ENCODE results near the gene POP7. TPM values are rescaled to one million over a fixed set of nuclear protein-coding genes. Genes with fewer than 3 reads are reported as not detected.

The POP7 gene
- total and polyA plus RNA-seq, 2 of the 4 experiments (the other 2 are of a cell fraction): 14.9 to 38.0 TPM

DNA sequence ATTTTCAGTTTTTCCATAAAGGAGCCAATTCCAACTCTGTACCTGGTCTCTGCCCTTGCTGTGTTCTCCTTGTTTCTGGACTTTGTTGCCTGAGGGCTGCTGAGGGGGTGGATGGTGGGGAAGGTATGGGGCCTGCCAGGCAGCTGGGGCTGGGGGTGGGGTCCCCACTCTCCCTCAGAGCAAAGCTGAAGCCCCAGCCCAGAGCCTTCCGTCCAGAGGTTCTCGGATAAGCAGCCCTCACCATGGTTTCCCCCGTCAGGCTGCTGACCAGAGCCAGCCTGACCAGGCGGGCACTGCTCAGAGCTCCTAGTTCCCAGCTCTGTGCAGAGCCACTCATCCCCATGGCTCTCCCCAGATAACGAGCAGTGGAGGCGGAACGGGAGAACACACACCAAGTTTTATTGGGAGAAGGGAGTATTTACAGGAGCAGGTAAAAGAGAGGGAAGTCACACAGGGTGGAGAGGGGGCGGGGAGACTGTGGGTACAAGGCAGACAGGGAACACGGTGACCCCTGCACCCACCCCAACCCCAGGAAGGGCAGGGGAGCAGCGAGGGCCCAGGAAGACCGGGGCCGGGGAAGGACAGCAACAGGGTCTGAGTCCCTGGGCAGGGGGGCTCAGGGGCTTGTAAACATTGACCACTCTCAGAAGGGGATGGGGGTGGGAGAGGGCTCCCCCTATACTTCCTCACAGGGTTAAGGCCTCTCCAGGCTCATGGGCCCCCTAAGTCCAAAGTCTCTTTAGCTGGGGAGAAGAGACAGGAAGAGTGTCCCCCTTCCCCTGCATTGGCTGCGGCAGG, 26.6 kb upstream of the POP7 start (continued):
- TF ChIP-seq SMC3 (IDR thresholded peaks at IDR 0.05; ENCODE audit: low read depth, low read length): no peak

DNA sequence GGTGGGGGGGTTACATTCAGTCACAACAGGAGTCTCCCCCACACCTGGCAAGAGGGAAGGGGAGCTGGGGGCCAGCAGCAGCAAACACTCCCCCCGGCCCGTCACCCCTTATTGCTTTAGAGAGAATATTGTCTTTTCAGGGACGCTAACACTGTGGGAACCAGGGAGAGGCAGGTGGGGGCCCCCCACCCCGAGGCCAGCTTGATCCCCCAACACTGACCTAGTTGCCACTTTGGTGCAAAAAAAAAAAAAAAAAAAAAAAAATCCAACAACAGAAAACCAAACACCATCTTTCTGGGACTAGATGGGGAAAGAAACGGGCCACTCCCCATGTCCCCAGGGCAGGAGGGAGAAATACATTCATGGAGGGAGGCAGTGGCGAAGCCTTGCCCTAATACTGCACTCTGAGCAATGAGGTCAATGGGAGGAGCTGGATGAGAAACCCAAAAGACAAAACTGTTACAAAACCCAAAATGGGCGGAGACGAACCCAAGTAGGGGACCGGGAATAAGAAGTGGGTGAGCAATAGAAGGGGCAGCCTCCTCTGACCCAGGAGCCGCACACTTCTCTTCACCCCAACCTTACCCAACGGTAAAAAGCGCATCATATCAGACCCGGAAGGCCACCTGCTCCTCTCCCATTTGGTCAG, 25.9 kb upstream of the POP7 start:
- Histone ChIP-seq H3K27me3 (ENCODE audit: control insufficient read depth, insufficient read depth, low read length) (no peaks in the 10 kb centered on the region), H3K23ac (ENCODE audit: low read depth, low read length) (no peak overlapping the region), H3K9me1 (ENCODE audit: insufficient read depth, low read length) (no peaks in the 10 kb centered on the region), H4K91ac (ENCODE audit: insufficient read depth, low read depth, low read length) (no peak overlapping the region), H3K9ac (ENCODE audit: low read depth, low read length) (no peak overlapping the region), H3K79me1 (ENCODE audit: low read depth in 1 of 2, low read length in 2 of 2) (peaks cover 13 to 52% of the 10 kb centered on the region in 2 experiments), H3K9me3 (ENCODE audit: control insufficient read depth, insufficient read depth, low read length) (no peaks in the 10 kb centered on the region), H2AK5ac (ENCODE audit: low read depth, low read length) (no peak overlapping the region), H2BK15ac (ENCODE audit: low read depth, low read length) (no peak overlapping the region), H2BK120ac (ENCODE audit: low read depth, low read length) (no peak overlapping the region), H4K20me1 (ENCODE audit: insufficient read depth, low read length) (peaks cover 54% of the 10 kb centered on the region), H2BK5ac (ENCODE audit: low read depth, low read length, poor library complexity, severe bottlenecking) (no peak overlapping the region), H3K4ac (ENCODE audit: low read depth, low read length) (no peak overlapping the region), H2BK20ac (ENCODE audit: low read depth, low read length) (no peak overlapping the region), H3K36me3 (ENCODE audit: control insufficient read depth, insufficient read depth, low read length) (peaks cover 77% of the 10 kb centered on the region), H3K4me2 (ENCODE audit: low read depth, low read length) (no peak overlapping the region), H4K8ac (ENCODE audit: low read depth in 2 of 2, low read length in 2 of 2) (no peak overlapping the region), H2AFZ (replicated peaks; ENCODE audit: low read length, poor library complexity) (no peak overlapping the region), H3K18ac (ENCODE audit: low read depth, low read length) (no peak overlapping the region), H3K14ac (replicated peaks; ENCODE audit: low read depth, low read length) (no peak overlapping the region), H3K4me3 (ENCODE audit: insufficient read depth, low read depth, low read length) (no peak overlapping the region), H3K27ac (ENCODE audit: insufficient read depth, low read length) (no peak overlapping the region), H2AK9ac (replicated peaks; ENCODE audit: low read depth, low read length, poor library complexity) (peak overlapping the region; percentile 15), H4K5ac (ENCODE audit: low read depth, low read length) (no peak overlapping the region), H3K56ac (ENCODE audit: extremely low read depth, insufficient read depth, low read length) (no peak overlapping the region), H3K4me1 (ENCODE audit: control insufficient read depth, insufficient read depth, low read length) (peaks cover 9% of the 10 kb centered on the region)
- CTCF ChIA-PET: no interaction called here
- in situ Hi-C loops (cut with MboI; ENCODE audit: low sequenced_read_pairs): loop anchor here (10.0 kb wide), 1 partner anchor 205 kb away; the partner anchor contains the start of gene TSC22D4
- 94% methylated on average over 3 of the region's 13 CpGs; no CpG with 5 or more reads in 1 of the 2 experiments for WGBS, 2 experiments (ENCODE audit: extremely low coverage in 2 of 2, insufficient read length in 1 of 2)
- TF ChIP-seq CTCF (conservative IDR thresholded peaks at IDR 0.05; ENCODE audit: low read depth, low read length) (no peak), FOS (IDR thresholded peaks at IDR 0.05; ENCODE audit: low read depth, low read length) (no peak), RCOR1 (IDR thresholded peaks at IDR 0.05; ENCODE audit: insufficient replicate concordance, low read length) (no peak), MAFK (IDR thresholded peaks at IDR 0.05; ENCODE audit: low read depth, low read length) (no peak), BHLHE40 (IDR thresholded peaks at IDR 0.05; ENCODE audit: low read depth, low read length) (no peak), MXI1 (IDR thresholded peaks at IDR 0.05; ENCODE audit: borderline replicate concordance, low read depth, low read length) (no peak)
- TF ChIP-seq, protein P1, sequence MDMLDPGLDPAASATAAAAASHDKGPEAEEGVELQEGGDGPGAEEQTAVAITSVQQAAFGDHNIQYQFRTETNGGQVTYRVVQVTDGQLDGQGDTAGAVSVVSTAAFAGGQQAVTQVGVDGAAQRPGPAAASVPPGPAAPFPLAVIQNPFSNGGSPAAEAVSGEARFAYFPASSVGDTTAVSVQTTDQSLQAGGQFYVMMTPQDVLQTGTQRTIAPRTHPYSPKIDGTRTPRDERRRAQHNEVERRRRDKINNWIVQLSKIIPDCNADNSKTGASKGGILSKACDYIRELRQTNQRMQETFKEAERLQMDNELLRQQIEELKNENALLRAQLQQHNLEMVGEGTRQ (IDR thresholded peaks at IDR 0.05; ENCODE audit: low read depth, low read length): no peak
- DNase-seq: no peak
- POLR2A ChIA-PET (ENCODE audit: unreplicated experiment): interaction anchor here (1.1 kb wide), 1 partner anchor 13 kb away, joined by 5 read pairs; the partner anchor contains the start of gene GIGYF1
- intact Hi-C loops (cut with micrococcal nuclease): no loop called here
- dilution Hi-C loops (cut with HindIII; ENCODE audit: low sequenced_read_pairs, unreplicated experiment): no loop called here
- BruUV-seq (replicated peaks): TSS peak; percentile 56
- no peak for ATAC-seq (ENCODE audit: low read depth)

All from IMR-90 (cell line).